B cell (primary cell): ENCODE results near the gene MAGI2. TPM values are rescaled to one million over a fixed set of nuclear protein-coding genes. Genes with fewer than 3 reads are reported as not detected.

Experiments
- ATAC-seq: fragments of 200-7000 bp; cut with Tn5 transposase; one replicate; pipeline ENCODE4 v1.10.0; 2021; ENCODE audit warnings: low read depth, mild to moderate bottlenecking, moderate number of reproducible peaks, moderate library complexity
- CTCF ChIA-PET: fragments of 350-600 bp; sonication (Branson Sonifier 250); formaldehyde crosslinking; loops from one replicate; lab custom pipeline; 2021; ENCODE audit warnings: antibody characterized with exemption, inconsistent platforms; lab: Charles Lee
- POLR2A ChIA-PET: fragments of 350-600 bp; sonication (Branson Sonifier 250); formaldehyde crosslinking; loops from one replicate; lab custom pipeline; 2021; ENCODE audit warnings: antibody characterized with exemption; lab: Charles Lee
- DNase-seq: peaks from one replicate; pipeline ENCODE4 v3.0.0; 2013
- H2AFZ ChIP-seq: 2 replicates; pipeline ENCODE4 v1.6.1; 2012; ENCODE audit warnings: mild to moderate bottlenecking, low read depth, low read length; ENCODE audit not compliant: insufficient read depth, poor library complexity, severe bottlenecking
- H3K27ac ChIP-seq, 2 donors: 1 replicate in 1 of 2; 2 replicates in 1 of 2; pipeline ENCODE4 v1.5.1; 2012 to 2013; ENCODE audit warnings: low read length in 2 of 2, mild to moderate bottlenecking in 2 of 2, moderate library complexity in 1 of 2
- H3K27me3 ChIP-seq, 4 experiments: fragments of 200-600 bp in 1 of 4; sonication (generic) in 1 of 4; replicated peaks in 1 of 4; 1 replicate in 2 of 4; 2 replicates in 2 of 4; pipeline versions ENCODE4 v1.6.1 to v1.7.0; 2013 to 2016; ENCODE audit warnings: low read length in 3 of 4, mild to moderate bottlenecking in 2 of 4, mixed read lengths in 1 of 4, moderate library complexity in 1 of 4; ENCODE audit not compliant: insufficient read depth in 4 of 4, control insufficient read depth in 3 of 4; ENCODE audit errors: control extremely low read depth in 1 of 4
- H3K36me3 ChIP-seq, 2 experiments: replicated peaks in 1 of 2; 1 replicate in 1 of 2; 2 replicates in 1 of 2; pipeline versions ENCODE4 v1.6.1 to v1.7.1; 2013; ENCODE audit warnings: low read length in 1 of 2; ENCODE audit not compliant: insufficient read depth in 2 of 2, control insufficient read depth in 1 of 2; ENCODE audit errors: control extremely low read depth in 1 of 2, extremely low read depth in 1 of 2
- H3K4me1 ChIP-seq, 2 donors: fragments of 200-600 bp in 1 of 2; sonication (generic) in 1 of 2; 1 replicate in 1 of 2; 2 replicates in 1 of 2; pipeline versions ENCODE4 v1.5.1 to v1.6.1; 2013 to 2017; ENCODE audit warnings: low read length in 2 of 2; ENCODE audit not compliant: control insufficient read depth in 2 of 2, insufficient read depth in 2 of 2
- H3K4me2 ChIP-seq: replicated peaks from 2 replicates; pipeline ENCODE3; 2012; ENCODE audit warnings: mild to moderate bottlenecking, low read depth, low read length; ENCODE audit not compliant: poor library complexity, severe bottlenecking
- H3K4me3 ChIP-seq, 5 experiments: fragments of 200-600 bp in 1 of 5; sonication (generic) in 1 of 5; 1 replicate in 3 of 5; 2 replicates in 2 of 5; pipeline versions ENCODE4 v1.5.1 to v1.7.0; 2011 to 2016; ENCODE audit warnings: low read length in 4 of 5, mild to moderate bottlenecking in 4 of 5, low read depth in 2 of 5, control low read depth in 1 of 5, moderate library complexity in 1 of 5; ENCODE audit not compliant: insufficient read depth in 1 of 5; ENCODE audit errors: control extremely low read depth in 1 of 5, extremely low read depth in 1 of 5
- H3K79me2 ChIP-seq: fragments of 200-600 bp; sonication (generic); one replicate; pipeline ENCODE4 v1.6.0; 2016; ENCODE audit warnings: low read length; ENCODE audit not compliant: control insufficient read depth, insufficient read depth
- H3K9ac ChIP-seq: fragments of 200-600 bp; sonication (generic); 2 replicates; pipeline ENCODE4 v1.6.1; 2017; ENCODE audit warnings: mild to moderate bottlenecking, low read length, moderate library complexity
- H3K9me3 ChIP-seq, 3 donors: one replicate each; pipeline versions ENCODE4 v1.6.1 to v1.7.1; 2013; ENCODE audit warnings: low read length in 2 of 3; ENCODE audit not compliant: control insufficient read depth in 2 of 3, insufficient read depth in 1 of 3; ENCODE audit errors: control extremely low read depth in 1 of 3
- H4K20me1 ChIP-seq: 2 replicates; pipeline ENCODE4 v1.6.0; 2012; ENCODE audit warnings: mild to moderate bottlenecking, low read length; ENCODE audit not compliant: insufficient read depth, control insufficient read depth, poor library complexity, severe bottlenecking
- H3K27ac Mint-ChIP-seq: one replicate; pipeline ENCODE4 v1.8.0; 2021; ENCODE audit warnings: mixed read lengths
- H3K27me3 Mint-ChIP-seq: one replicate; pipeline ENCODE4 v1.8.0; 2021; ENCODE audit warnings: mixed read lengths
- H3K4me1 Mint-ChIP-seq: one replicate; pipeline ENCODE4 v1.8.0; 2021; ENCODE audit warnings: mixed read lengths
- H3K4me3 Mint-ChIP-seq: one replicate; pipeline ENCODE4 v1.8.0; 2021; ENCODE audit warnings: mixed read lengths
- H3K9me3 Mint-ChIP-seq: one replicate; pipeline ENCODE4 v1.8.0; 2022; ENCODE audit warnings: mixed read lengths; ENCODE audit not compliant: insufficient read depth
- EZH2 ChIP-seq: IDR thresholded peaks from 2 replicates; pipeline ENCODE4 v1.6.1; 2012; ENCODE audit warnings: borderline replicate concordance, low read depth, mild to moderate bottlenecking, moderate library complexity, low read length; ENCODE audit not compliant: insufficient read depth, poor library complexity, severe bottlenecking
- WGBS: methylation state at CpG from one replicate; pipeline ENCODE4 v1.1.5; 2013; ENCODE audit warnings: missing lambda C conversion rate; ENCODE audit not compliant: insufficient coverage; 5-methylcytosine and 5-hydroxymethylcytosine counted together
- intact Hi-C: fragments of 100-400 bp; cut with micrococcal nuclease; formaldehyde crosslinking; loops from one replicate; pipeline ENCODE4 v1.10.0; 2022
- polyA plus RNA-seq: library from polyadenylated mRNA; depleted of rRNA; stranded (reverse); fragments of >200 nt; gene quantifications from 2 replicates; pipeline ENCODE4 v1.2.3, GENCODE V29; 2012
- total RNA-seq, 2 donors: library from RNA; stranded (reverse); fragments of 120-200 nt in 1 of 2; gene quantifications; 1 replicate in 1 of 2; 2 replicates in 1 of 2; pipeline versions ENCODE4 v1.2.3 to v1.2.4, GENCODE V29; 2013 to 2022
- TF ChIP-seq, protein P1 (sequence below): fragments of 200-600 bp; IDR thresholded peaks from one replicate; pipeline ENCODE4 v1.8.0; 2022; ENCODE audit warnings: antibody characterized with exemption, mild to moderate bottlenecking

The MAGI2 gene
- total and polyA plus RNA-seq, 2 donors (not counting 1 experiment from before 2014, with no cell fraction given) = 0.16 to 0.64 TPM

DNA sequence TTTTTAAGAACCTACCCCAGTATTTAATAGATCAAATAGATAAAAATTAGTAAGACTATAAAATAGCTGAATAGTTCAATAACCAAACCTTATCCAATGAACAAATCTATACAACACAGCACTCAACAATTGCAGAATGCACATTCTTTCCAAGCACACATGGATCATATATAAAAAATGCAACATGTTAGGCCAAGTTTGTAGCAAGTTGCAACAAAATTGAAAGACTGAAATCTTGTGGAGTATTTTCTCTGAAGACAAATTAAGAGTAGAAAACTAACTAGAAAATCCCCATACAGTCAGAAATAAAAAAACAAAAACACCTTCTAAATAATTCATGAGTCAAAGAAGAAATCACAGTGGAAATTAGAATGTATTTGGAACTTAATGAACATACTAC, 1337.6 kb downstream of the MAGI2 start:
- Mint-ChIP-seq H3K27ac (no peak overlapping the region), H3K4me3 (no peak overlapping the region), H3K4me1 (no peaks in the 10 kb centered on the region), H3K9me3 (no peaks in the 10 kb centered on the region), H3K27me3 (peaks cover 43% of the 10 kb centered on the region)
- DNase-seq (no peak), ATAC-seq (no peak)
- H3K4me3 ChIP-seq = no peak overlapping the region
- intact Hi-C loops = no loop called here
- H3K79me2 ChIP-seq = no peaks in the 10 kb centered on the region
- CTCF ChIA-PET = no interaction called here
- H3K36me3 ChIP-seq = no peaks in the 10 kb centered on the region
- no peaks in the 10 kb centered on the region for H4K20me1 ChIP-seq
- peaks cover 0 to 8% (median 3%) of the 10 kb centered on the region in 4 experiments for H3K27me3 ChIP-seq
- no peaks in the 10 kb centered on the region for H3K4me1 ChIP-seq
- POLR2A ChIA-PET = no interaction called here
- H3K9me3 ChIP-seq = peaks cover 0 to 4% (median 0%) of the 10 kb centered on the region in 3 donors
- TF ChIP-seq, protein P1, sequence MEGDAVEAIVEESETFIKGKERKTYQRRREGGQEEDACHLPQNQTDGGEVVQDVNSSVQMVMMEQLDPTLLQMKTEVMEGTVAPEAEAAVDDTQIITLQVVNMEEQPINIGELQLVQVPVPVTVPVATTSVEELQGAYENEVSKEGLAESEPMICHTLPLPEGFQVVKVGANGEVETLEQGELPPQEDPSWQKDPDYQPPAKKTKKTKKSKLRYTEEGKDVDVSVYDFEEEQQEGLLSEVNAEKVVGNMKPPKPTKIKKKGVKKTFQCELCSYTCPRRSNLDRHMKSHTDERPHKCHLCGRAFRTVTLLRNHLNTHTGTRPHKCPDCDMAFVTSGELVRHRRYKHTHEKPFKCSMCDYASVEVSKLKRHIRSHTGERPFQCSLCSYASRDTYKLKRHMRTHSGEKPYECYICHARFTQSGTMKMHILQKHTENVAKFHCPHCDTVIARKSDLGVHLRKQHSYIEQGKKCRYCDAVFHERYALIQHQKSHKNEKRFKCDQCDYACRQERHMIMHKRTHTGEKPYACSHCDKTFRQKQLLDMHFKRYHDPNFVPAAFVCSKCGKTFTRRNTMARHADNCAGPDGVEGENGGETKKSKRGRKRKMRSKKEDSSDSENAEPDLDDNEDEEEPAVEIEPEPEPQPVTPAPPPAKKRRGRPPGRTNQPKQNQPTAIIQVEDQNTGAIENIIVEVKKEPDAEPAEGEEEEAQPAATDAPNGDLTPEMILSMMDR = no peak
- TF ChIP-seq EZH2 = no peak
- H3K4me2 ChIP-seq = no peak overlapping the region
- H2AFZ ChIP-seq = no peak overlapping the region
- H3K9ac ChIP-seq = no peak overlapping the region
- H3K27ac ChIP-seq = no peak overlapping the region

GRCh38 chr7:78114993-78115392, 1338.5 kb downstream of the MAGI2 start:
- peaks cover 0 to 4% (median 0%) of the 10 kb centered on the region in 3 donors for H3K9me3 ChIP-seq
- H3K4me1 ChIP-seq = no peaks in the 10 kb centered on the region
- intact Hi-C loops = no loop called here
- WGBS = no CpG with 5 or more reads among the region's 1 CpG
- H3K4me3 ChIP-seq = no peak overlapping the region
- H3K79me2 ChIP-seq = no peaks in the 10 kb centered on the region
- H3K27ac ChIP-seq = no peak overlapping the region
- H3K36me3 ChIP-seq = no peaks in the 10 kb centered on the region
- CTCF ChIA-PET = no interaction called here
- ATAC-seq = no peak
- H3K27me3 ChIP-seq = peaks cover 0 to 8% (median 3%) of the 10 kb centered on the region in 4 experiments
- TF ChIP-seq, protein P1 = no peak
- no peak for TF ChIP-seq EZH2
- no peaks in the 10 kb centered on the region for H3K4me1 Mint-ChIP-seq
- H3K27ac Mint-ChIP-seq = no peak overlapping the region
- DNase-seq = no peak
- peaks cover 48% of the 10 kb centered on the region for H3K27me3 Mint-ChIP-seq
- no peaks in the 10 kb centered on the region for H3K9me3 Mint-ChIP-seq
- POLR2A ChIA-PET = no interaction called here
- no peak overlapping the region for H3K4me2 ChIP-seq
- H3K4me3 Mint-ChIP-seq = no peak overlapping the region
- H3K9ac ChIP-seq = no peak overlapping the region
- H2AFZ ChIP-seq = no peak overlapping the region
- no peaks in the 10 kb centered on the region for H4K20me1 ChIP-seq
